A204.1 (cell line): Measurements from ENCODE around the gene HGFAC.

Experiments
- FAIRE-seq: peaks from 2 replicates; lab custom pipeline; 2012; peaks lifted over from hg19 to GRCh38; lab: Jason Lieb, UNC

The HGFAC gene

DNA sequence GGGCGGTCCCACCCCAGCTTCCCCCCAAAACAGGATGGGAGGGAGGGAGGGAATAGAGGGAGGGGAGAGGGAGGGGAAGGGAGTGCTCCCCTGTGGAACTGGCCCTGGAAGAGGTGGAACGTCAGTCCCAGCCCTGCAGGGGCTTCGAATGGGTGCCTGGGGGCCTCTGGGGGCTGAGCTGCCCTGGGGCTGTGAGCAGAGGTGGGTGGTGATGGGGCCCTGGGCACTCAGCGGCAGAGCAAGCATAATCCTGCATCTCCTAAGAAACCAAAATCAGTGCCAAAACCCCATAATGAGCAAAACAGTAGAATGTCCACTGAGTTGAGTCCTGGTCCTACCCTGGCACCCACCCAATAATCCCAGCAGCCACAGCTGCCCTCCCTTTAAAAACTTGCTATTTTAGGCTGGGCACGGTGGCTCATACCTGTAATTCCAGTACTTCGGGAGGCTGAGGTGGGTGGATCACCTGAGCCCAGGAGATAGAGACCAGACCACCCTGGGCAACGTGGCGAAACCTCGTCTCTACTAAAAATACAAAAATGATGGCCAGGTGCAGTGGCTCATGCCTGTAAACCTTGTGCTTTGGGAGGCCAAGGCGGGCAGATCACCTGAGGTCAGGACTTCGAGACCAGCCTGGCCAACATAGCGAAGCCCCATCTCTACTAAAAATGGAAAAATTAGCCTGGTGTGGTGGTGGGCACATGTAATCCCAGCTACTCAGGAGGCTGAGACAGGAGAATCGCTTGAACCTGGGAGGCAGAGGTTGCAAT, 32.4 kb downstream of the HGFAC start:
- FAIRE-seq, result no peak

- FAIRE-seq, result no peak
These were observed 33.4 kb downstream of the HGFAC start for GRCh38 chr4:3475041-3475712.

- no peak for FAIRE-seq
These were observed 34.0 kb downstream of the HGFAC start for GRCh38 chr4:3475713-3476260.

DNA sequence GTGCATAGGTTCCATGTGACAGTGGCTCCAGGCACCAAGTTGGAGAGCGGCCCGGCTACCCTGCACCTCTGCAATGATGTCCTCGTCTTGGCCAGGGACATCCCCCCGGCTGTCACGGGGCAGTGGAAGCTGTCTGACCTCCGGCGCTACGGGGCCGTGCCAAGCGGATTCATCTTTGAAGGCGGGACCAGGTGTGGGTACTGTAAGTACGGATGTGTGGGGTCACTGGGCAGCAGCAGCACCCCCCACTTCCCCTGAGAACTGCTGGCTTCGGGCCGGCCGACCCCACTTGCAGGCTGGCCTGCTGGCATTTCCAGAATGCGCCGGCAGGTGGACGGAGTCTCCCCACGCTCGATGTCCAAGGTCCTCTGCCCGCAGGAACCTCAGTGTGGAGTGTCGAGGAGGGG, 34.6 kb downstream of the HGFAC start:
- no peak for FAIRE-seq

- FAIRE-seq, result no peak
These were observed 35.4 kb downstream of the HGFAC start for GRCh38 chr4:3476936-3477749.

- FAIRE-seq, result no peak
These were observed 36.1 kb downstream of the HGFAC start for GRCh38 chr4:3477750-3478430.

DNA sequence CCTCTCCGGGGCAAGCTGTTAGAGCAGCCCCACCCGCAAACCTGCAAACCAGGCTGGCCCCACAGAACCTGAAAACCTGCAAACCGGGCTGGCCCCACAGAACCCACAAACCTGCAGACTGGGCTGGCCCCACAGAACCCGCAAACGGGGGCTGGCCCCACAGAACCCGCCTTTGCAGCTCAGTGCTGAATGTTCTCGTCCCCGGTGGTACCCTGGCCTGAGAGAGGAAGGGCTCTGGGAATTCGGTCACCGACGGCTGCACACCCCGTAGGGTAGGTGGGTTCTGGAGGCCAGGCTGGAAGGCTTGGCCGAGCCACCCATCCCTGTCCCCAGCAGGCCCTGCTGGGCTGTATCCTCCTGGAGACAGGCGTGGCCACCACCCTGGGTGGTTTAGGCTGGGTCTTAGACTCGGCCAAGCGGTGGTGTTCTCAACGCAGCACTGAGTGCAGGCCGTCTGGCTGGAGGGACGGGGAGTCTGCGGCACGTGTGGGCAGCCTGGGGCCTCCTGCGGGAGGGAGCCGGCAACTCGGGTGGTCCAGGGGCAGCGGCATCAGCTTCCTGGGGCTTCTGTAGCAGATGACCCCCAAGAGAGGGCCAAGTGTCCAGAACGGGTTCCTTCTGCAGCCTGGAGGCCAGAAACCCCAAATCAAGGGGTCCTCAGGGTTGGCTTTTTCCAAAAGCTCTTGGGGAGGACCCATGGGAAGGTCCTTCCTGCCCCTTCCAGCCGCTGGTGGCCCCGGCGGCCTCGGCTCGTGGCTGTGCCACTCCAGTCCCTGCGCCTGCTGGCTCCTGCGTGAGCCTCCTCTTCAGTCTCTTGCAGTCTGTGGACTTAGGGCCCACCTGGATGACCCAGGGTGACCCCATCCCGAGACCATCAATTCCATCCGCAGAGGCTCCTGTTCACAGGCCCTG, 36.9 kb downstream of the HGFAC start:
- FAIRE-seq, result no peak

GRCh38 chr4:3479358-3480101, 37.8 kb downstream of the HGFAC start:
- FAIRE-seq, result no peak

DNA sequence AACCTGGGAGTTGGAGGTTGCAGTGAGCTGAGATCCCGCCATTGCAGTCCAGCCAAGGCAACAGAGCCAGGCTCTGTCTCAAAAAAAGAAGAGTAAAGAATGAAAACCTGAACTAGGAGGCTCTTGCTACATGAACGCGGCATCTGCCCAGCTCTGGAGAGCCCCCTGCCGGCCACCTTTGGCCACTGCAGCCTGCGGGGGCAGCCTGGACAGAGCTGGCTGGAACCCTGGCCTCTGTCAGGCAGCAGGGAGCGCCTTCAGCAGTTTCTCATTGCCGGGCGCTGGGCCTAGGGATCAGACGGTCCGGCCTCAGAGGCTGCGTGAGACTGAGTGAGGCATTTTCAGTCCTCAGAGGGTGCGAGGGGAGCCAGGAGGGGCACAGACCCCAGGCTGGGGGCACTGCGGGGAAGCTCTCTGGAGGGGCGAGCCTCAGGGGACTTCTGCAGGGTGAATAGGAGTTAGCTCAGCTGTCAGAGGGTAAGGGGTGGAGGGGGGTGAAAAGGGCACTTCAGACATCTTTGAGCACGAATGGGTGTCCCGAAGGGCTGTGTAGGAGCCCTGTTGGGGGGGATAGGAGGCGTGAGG, 38.9 kb downstream of the HGFAC start:
- no peak for FAIRE-seq

DNA sequence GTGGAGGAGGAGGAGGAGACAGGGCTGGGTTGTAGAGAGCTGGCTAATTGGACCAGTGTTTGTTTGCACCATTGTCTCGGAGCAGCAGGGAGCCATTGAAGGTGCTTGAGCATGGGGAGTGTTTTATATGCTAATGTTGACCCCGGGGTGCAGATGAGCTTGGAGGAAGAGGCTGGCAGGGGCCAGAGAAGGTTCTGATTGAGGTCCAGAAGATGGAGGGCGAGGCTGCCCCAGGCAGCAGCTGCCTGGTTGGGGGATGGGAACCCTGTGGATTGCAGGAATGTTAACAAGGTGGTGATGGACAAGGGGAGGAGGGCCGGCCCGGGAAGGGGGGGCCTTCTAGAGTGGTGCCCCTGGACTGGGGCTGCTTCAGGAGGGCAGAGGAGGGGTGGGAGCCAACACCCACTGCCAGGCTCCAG, 39.4 kb downstream of the HGFAC start:
- FAIRE-seq, result no peak

DNA sequence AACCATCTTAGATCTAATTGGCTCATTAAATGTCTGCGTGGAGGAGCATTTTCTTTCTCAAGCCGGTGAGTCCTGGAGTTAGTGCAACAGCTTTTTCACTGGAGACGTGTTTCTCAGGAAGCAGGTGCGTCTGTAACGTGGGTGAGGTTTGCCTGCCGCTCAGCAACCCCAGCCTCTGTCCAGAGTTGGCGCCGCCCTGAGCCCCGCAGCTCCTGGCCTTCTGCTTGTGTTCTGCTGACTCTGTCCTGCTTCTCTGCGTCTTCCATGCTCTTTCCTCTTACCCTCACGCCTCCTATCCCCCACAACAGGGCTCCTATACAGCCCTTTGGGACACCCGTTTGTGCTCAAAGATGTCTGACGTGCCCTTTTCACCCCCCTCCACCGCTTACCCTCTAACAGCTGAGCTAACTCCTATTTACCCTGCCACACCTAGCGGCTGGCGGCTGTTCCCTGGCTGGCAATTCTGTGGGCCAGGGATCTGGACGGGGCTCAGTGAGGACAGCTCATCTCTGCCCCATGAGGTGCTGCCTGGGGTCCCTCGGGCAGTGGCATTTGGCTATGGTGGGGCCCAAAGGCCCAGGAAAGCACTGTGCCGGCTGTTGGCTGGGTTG, 40.1 kb downstream of the HGFAC start:
- no peak for FAIRE-seq

GRCh38 chr4:3482707-3483106, 40.9 kb downstream of the HGFAC start:
- no peak for FAIRE-seq

DNA sequence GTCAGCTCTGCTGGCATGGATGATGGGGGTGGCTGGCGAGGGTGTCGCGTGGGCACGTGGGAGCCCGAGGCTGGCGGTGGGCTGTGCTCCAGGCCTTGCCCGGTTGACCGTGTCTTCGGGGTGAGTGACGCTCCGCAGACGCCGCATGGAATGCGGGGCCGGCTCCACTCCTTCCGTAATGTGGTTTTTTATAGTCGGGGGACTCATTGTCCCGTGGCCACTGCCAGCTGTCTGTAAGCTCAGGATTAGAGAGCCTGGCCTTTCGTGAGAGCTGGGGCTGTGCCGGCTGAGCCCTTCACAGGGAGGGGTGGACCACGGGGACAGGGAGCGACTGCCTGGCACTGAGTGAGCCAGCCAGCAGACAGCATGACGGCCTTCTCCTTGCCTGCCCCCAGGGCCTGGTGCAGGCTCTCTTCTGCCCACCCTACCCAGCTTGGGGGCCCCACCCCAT, 41.7 kb downstream of the HGFAC start:
- no peak for FAIRE-seq

DNA sequence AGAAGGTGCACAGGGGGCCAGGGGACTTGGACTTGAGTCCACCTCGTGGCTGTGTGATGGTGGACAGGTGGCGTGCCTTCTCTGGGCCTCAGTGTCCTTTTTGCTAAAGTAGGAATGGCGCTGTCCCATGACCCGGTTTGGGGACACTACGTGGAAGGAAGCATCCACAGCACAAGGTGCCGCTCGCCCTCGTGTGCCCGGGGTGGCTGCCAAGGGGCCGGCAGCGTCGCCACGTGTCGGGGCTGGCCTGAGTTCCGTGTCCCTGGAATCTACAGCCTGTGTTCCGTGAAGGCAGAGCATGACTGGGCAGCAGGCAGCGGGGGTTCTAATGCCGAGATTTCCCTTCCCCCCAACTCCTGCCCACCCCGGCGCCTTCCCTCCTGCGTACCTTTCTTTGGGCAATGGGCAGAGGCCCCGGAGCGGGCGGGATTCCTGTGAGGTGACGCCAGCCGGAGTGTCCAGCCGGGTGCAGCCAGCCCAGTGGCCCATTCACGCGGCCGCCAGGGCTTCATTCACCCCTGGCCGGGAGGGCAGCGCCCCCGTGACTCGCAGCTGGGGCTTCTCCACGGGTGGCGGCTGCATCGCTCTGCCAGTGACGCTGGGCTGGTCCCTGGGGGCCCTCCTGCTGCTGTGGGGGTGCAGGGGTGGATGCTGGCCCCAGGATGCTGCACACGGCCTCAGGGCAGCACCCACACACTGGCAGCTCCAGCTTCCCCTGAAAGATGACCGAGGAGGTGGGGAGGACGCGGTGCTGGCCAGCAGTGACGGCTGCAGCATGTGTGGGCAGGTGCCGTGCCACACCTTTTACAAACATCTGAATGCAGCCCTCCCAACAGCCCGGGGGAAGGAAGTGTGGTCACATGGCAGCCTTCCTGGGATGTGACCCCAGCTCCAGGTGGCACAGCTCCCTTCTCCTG, 42.5 kb downstream of the HGFAC start:
- no peak for FAIRE-seq

DNA sequence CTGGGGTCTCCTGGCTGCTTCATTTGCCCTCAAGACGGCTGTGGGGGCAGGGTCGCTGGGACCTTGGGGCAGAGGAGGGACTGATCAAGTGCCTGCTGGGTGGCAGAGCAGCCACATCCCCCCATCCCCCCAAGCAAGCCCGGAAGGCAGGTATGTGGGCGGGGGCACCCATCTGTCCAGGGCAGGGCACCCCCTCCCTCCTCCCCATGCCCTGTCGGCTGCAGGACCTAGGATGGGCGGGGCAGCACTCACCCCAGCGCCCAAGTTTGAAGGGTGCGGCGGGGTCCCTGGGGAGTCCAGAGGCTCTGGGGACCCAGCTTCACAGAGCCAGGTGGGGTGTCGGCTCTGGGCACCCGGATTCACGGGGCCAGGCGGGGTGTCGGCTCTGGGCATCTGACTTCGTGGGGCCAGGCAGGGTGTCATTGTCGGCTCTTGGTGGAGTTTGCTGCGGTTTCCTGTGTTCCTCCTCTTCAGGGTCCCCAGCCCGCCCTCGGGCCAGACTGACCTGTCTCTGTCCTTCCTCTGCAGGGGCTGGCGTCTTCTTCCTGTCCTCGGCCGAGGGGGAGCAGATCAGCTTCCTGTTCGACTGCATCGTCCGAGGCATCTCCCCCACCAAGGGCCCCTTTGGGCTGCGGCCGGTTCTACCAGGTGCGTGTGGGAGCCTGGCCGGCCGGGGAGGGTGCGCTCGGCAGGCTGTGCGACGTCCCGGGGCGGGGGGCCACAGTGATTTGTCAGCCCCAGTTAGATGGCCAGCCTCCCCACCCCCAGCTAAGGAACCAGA, 43.4 kb downstream of the HGFAC start:
- FAIRE-seq, result no peak

DNA sequence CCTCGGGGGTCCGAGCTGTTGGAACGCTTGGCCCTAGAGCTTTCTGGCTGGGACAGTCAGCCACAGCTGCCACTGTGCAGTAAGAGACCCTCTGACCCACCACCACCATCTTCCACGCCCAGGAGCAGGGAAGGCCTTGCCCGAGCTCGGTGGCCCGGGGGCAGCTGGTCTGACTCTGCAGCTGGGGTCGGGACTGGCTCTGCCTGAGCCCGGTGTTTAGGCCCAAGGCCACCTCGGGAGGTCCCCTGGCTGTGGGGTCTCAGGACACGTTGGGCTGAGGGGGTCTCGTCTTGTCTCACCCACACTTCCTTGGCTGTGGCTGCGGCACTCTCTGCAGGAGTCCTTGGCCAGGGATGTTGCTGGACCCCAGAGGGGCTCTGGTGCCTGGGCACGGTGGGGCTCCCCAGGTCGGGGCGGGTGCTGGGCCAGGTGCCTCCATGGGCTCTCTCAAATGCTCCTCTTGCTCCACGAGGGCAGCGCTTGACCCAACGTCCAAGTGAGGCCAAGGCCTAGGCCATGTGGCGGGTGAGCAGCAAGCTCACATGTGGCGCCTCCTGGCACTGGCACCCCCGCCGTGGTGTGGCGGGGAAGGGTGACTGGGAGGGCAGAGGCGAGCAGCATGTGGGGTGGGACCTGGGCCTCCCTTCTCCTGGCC, 44.2 kb downstream of the HGFAC start:
- no peak for FAIRE-seq
